HG03378 (cell line): ENCODE measurements around the gene RGS6.

Experiments used
- ATAC-seq: cut with Tn5 transposase; IDR thresholded peaks from one replicate; pipeline ENCODE4 v1.9.1; 2021; ENCODE audit warnings: mild to moderate bottlenecking, moderate library complexity; ENCODE audit not compliant: unreplicated experiment

RGS6 gene

GRCh38 chr14:72305561-72305960, 373.3 kb downstream of the RGS6 start:
- no peak for ATAC-seq

- no peak for ATAC-seq
Measured at GRCh38 chr14:72308967-72309485, 376.8 kb downstream of the RGS6 start.

GRCh38 chr14:72311116-72311515, 378.9 kb downstream of the RGS6 start:
- ATAC-seq, result no peak

GRCh38 chr14:72311516-72311915, 379.3 kb downstream of the RGS6 start:
- no peak for ATAC-seq

GRCh38 chr14:72314808-72315435, 382.7 kb downstream of the RGS6 start:
- no peak for ATAC-seq

- no peak for ATAC-seq
Measured at GRCh38 chr14:72315714-72316113, 383.5 kb downstream of the RGS6 start.

- ATAC-seq, result no peak
Measured at GRCh38 chr14:72318648-72319047, 386.4 kb downstream of the RGS6 start.

GRCh38 chr14:72332046-72332445, 399.8 kb downstream of the RGS6 start:
- ATAC-seq, result no peak

- no peak for ATAC-seq
Measured at GRCh38 chr14:72332871-72333270, 400.6 kb downstream of the RGS6 start.

- no peak for ATAC-seq
Measured at GRCh38 chr14:72333357-72333756, 401.1 kb downstream of the RGS6 start.

GRCh38 chr14:72336311-72336980, 404.2 kb downstream of the RGS6 start:
- no peak for ATAC-seq

- ATAC-seq, result no peak
Measured at GRCh38 chr14:72341237-72341636, 409.0 kb downstream of the RGS6 start.

GRCh38 chr14:72341686-72342085, 409.5 kb downstream of the RGS6 start:
- no peak for ATAC-seq

- ATAC-seq, result no peak
Measured at GRCh38 chr14:72347118-72347517, 414.9 kb downstream of the RGS6 start.

GRCh38 chr14:72350215-72350614, 418.0 kb downstream of the RGS6 start:
- ATAC-seq, result no peak

- no peak for ATAC-seq
Measured at GRCh38 chr14:72352012-72352411, 419.8 kb downstream of the RGS6 start.

GRCh38 chr14:72366619-72367018, 434.4 kb downstream of the RGS6 start:
- ATAC-seq, result no peak

GRCh38 chr14:72369106-72369505, 436.9 kb downstream of the RGS6 start:
- ATAC-seq, result no peak

GRCh38 chr14:72377016-72377415, 444.8 kb downstream of the RGS6 start:
- ATAC-seq, result no peak

GRCh38 chr14:72380456-72380855, 448.2 kb downstream of the RGS6 start:
- no peak for ATAC-seq

GRCh38 chr14:72383865-72384264, 451.6 kb downstream of the RGS6 start:
- no peak for ATAC-seq

GRCh38 chr14:72387726-72388125, 455.5 kb downstream of the RGS6 start:
- ATAC-seq, result no peak

GRCh38 chr14:72389200-72389599, 457.0 kb downstream of the RGS6 start:
- no peak for ATAC-seq
